Measurements from ENCODE around the gene ANKRD29. TPM values are rescaled to one million over a fixed set of nuclear protein-coding genes. Genes with fewer than 3 reads are reported as not detected.

Gene ANKRD29
- total and polyA plus RNA-seq, 12 donors = 5.3 to 24.9 (median 9.7) TPM

GRCh38 chr18:23703987-23704384 lies 41.3 kb upstream of the ANKRD29 start:
- intact Hi-C loops (cut with DNase I) = loop anchor here (5.0 to 10.0 kb wide), 2 partner anchors 82 to 189 kb away; no protein-coding TSS in a partner anchor
- 37 to 57% (median 49%) methylated on average over 4 to 6 of the region's 6 CpGs for WGBS, 4 donors
- H3K27ac ChIP-seq = no peak overlapping the region

GRCh38 chr18:23703057-23703986 lies 40.6 kb upstream of the ANKRD29 start:
- no peaks in the 10 kb centered on the region for H3K36me3 ChIP-seq (replicated peaks in 1 of 2)
- intact Hi-C loops (cut with DNase I) = loop anchor here (5.0 to 10.0 kb wide), 2 partner anchors 81 to 189 kb away; no protein-coding TSS in a partner anchor
- no peak overlapping the region for H3K27ac ChIP-seq
- WGBS, 4 donors = 40 to 47% (median 44%) methylated on average over 6 of the region's 6 CpGs
- no peak overlapping the region for H3K4me3 ChIP-seq
- DNase-seq = peak in 5 of 7 donors; percentile 29 to 68 (median 45)
- TF ChIP-seq CTCF (IDR thresholded peaks at IDR 0.05) (peak; percentile 36 to 77 (median 68)), POLR2A (IDR thresholded peaks at IDR 0.05) (no peak)
- no peaks in the 10 kb centered on the region for H3K27me3 ChIP-seq
- no peaks in the 10 kb centered on the region for H3K4me1 ChIP-seq (replicated peaks in 1 of 2)
- no peaks in the 10 kb centered on the region for H3K9me3 ChIP-seq (replicated peaks in 1 of 3)

More at GRCh38 chr18:23703987-23704384, 41.3 kb upstream of the ANKRD29 start:
- Histone ChIP-seq H3K9me3 (replicated peaks in 1 of 3) (no peaks in the 10 kb centered on the region), H3K36me3 (replicated peaks in 1 of 2) (no peaks in the 10 kb centered on the region), H3K4me3 (no peak overlapping the region), H3K27me3 (no peaks in the 10 kb centered on the region), H3K4me1 (replicated peaks in 1 of 2) (no peaks in the 10 kb centered on the region)
- TF ChIP-seq POLR2A (IDR thresholded peaks at IDR 0.05) (no peak), CTCF (IDR thresholded peaks at IDR 0.05) (no peak)
- DNase-seq = no peak

- Histone ChIP-seq H3K9me3 (replicated peaks in 1 of 3) (no peaks in the 10 kb centered on the region), H3K27ac (no peak overlapping the region), H3K27me3 (no peaks in the 10 kb centered on the region), H3K36me3 (replicated peaks in 1 of 2) (no peaks in the 10 kb centered on the region), H3K4me3 (no peak overlapping the region), H3K4me1 (replicated peaks in 1 of 2) (no peaks in the 10 kb centered on the region)
- no peak for DNase-seq
- TF ChIP-seq POLR2A (IDR thresholded peaks at IDR 0.05) = no peak
- no peak for TF ChIP-seq CTCF (IDR thresholded peaks at IDR 0.05)
- WGBS, 4 donors = 73 to 89% (median 84%) methylated on average over 4 of the region's 4 CpGs
- intact Hi-C loops (cut with DNase I) = loop anchor here (5.0 to 10.0 kb wide), 2 partner anchors 80 to 188 kb away; no protein-coding TSS in a partner anchor
Observed at GRCh38 chr18:23702606-23703005, 39.9 kb upstream of the ANKRD29 start.

GRCh38 chr18:23701544-23702064 lies 38.9 kb upstream of the ANKRD29 start:
- H3K27ac ChIP-seq = no peak overlapping the region
- intact Hi-C loops (cut with DNase I) = loop anchor here (5.0 to 10.0 kb wide), 2 partner anchors 79 to 187 kb away; no protein-coding TSS in a partner anchor
- no peak overlapping the region for H3K4me3 ChIP-seq
- no peaks in the 10 kb centered on the region for H3K4me1 ChIP-seq (replicated peaks in 1 of 2)
- no peak for DNase-seq
- H3K27me3 ChIP-seq = no peaks in the 10 kb centered on the region
- WGBS, 4 donors = 86 to 89% (median 87%) methylated on average over 8 of the region's 8 CpGs
- H3K9me3 ChIP-seq (replicated peaks in 1 of 3) = no peaks in the 10 kb centered on the region
- TF ChIP-seq CTCF (IDR thresholded peaks at IDR 0.05) (no peak), POLR2A (IDR thresholded peaks at IDR 0.05) (no peak)
- no peaks in the 10 kb centered on the region for H3K36me3 ChIP-seq (replicated peaks in 1 of 2)

All from adrenal gland (tissue), 12 donors.